Neural cell (in vitro differentiated cells): ENCODE data around the gene GPLD1. TPM values are rescaled to one million over a fixed set of nuclear protein-coding genes. Genes with fewer than 3 reads are reported as not detected.

Experiments
- H2AFZ ChIP-seq: fragments of 200-600, 300-800 bp; sonication (generic), shearing (Covaris generic); 2 replicates; pipeline ENCODE4 v1.6.0; 2014; ENCODE audit warnings: low read depth, mild to moderate bottlenecking, antibody characterized with exemption, low read length, moderate library complexity
- H3F3A ChIP-seq: fragments of 200-600 bp; shearing (Covaris generic); 2 replicates; pipeline ENCODE4 v1.6.1; 2016; ENCODE audit warnings: mild to moderate bottlenecking, moderate library complexity, mixed read lengths, antibody characterized with exemption, low read length; ENCODE audit not compliant: insufficient read depth, poor library complexity, severe bottlenecking
- H3K27ac ChIP-seq: fragments of 200-600, 300-800 bp; sonication (generic), shearing (Covaris generic); 2 replicates; pipeline ENCODE4 v1.5.1; 2014; ENCODE audit warnings: mild to moderate bottlenecking, low read length, moderate library complexity
- H3K27me3 ChIP-seq: fragments of 300-800, 200-600 bp; sonication (generic), shearing (Covaris generic); 2 replicates; pipeline ENCODE4 v1.6.0; 2014; ENCODE audit warnings: mild to moderate bottlenecking, low read depth, low read length, moderate library complexity; ENCODE audit not compliant: insufficient read depth
- H3K36me3 ChIP-seq: fragments of 300-800, 200-600 bp; sonication (generic), shearing (Covaris generic); 2 replicates; pipeline ENCODE4 v1.5.1; 2014; ENCODE audit warnings: mild to moderate bottlenecking, antibody characterized with exemption, low read length, moderate library complexity; ENCODE audit not compliant: insufficient read depth
- H3K4me2 ChIP-seq: fragments of 300-800, 200-600 bp; sonication (generic), shearing (Covaris generic); 2 replicates; pipeline ENCODE4 v1.6.0; 2014; ENCODE audit warnings: mild to moderate bottlenecking, low read length
- H3K4me3 ChIP-seq: fragments of 300-800, 200-600 bp; sonication (generic), shearing (Covaris generic); 2 replicates; pipeline ENCODE4 v1.5.1; 2014; ENCODE audit warnings: mild to moderate bottlenecking, low read length, moderate library complexity
- H3K79me2 ChIP-seq: fragments of 200-600 bp; shearing (Covaris generic); replicated peaks from 2 replicates; pipeline ENCODE4 v1.6.0; 2014; ENCODE audit warnings: mild to moderate bottlenecking, low read length, moderate library complexity; ENCODE audit not compliant: insufficient read depth
- H3K9ac ChIP-seq: fragments of 300-800, 200-600 bp; sonication (generic), shearing (Covaris generic); 2 replicates; pipeline ENCODE4 v1.6.1; 2016; ENCODE audit warnings: mild to moderate bottlenecking, low read length, mixed read lengths
- H3K9me2 ChIP-seq: fragments of 200-600 bp; shearing (Covaris generic); 2 replicates; pipeline ENCODE4 v1.6.1; 2016; ENCODE audit warnings: mild to moderate bottlenecking, low read length, mixed read lengths; ENCODE audit not compliant: insufficient read depth
- H3K9me3 ChIP-seq: fragments of 200-600, 300-800 bp; sonication (generic), shearing (Covaris generic); 2 replicates; pipeline ENCODE4 v1.6.1; 2016; ENCODE audit warnings: mild to moderate bottlenecking, mixed run types, low read length, moderate library complexity, mixed read lengths
- H4K20me1 ChIP-seq: fragments of 200-600 bp; shearing (Covaris generic); 2 replicates; pipeline ENCODE4 v1.6.1; 2016; ENCODE audit warnings: mild to moderate bottlenecking, mixed run types; ENCODE audit not compliant: insufficient read depth
- EP300 ChIP-seq: fragments of 450-650 bp; conservative IDR thresholded peaks from 2 replicates; pipeline ENCODE4 v1.6.1; 2014; ENCODE audit warnings: antibody characterized with exemption, mild to moderate bottlenecking, moderate library complexity; ENCODE audit not compliant: poor library complexity, severe bottlenecking
- EZH2 ChIP-seq: fragments of 200-600, 300-800 bp; shearing (Covaris generic), sonication (generic); IDR thresholded peaks from 2 replicates; pipeline ENCODE4 v1.6.1; 2014; ENCODE audit warnings: antibody characterized with exemption, low read length, borderline replicate concordance, mild to moderate bottlenecking; ENCODE audit not compliant: insufficient read depth, poor library complexity, severe bottlenecking
- MXI1 ChIP-seq: fragments of 450-650 bp; conservative IDR thresholded peaks from 2 replicates; pipeline ENCODE4 v1.6.1; 2014; ENCODE audit warnings: antibody characterized with exemption, mild to moderate bottlenecking; ENCODE audit not compliant: poor library complexity, severe bottlenecking
- POLR2AphosphoS5 ChIP-seq: IDR thresholded peaks from 2 replicates; pipeline ENCODE4 v1.6.1; 2012
- RAD21 ChIP-seq: fragments of 450-650 bp; conservative IDR thresholded peaks from 2 replicates; pipeline ENCODE4 v1.6.1; 2014; ENCODE audit warnings: antibody characterized with exemption, mild to moderate bottlenecking, moderate library complexity
- SMC3 ChIP-seq: fragments of 450-650 bp; conservative IDR thresholded peaks from 2 replicates; pipeline ENCODE4 v1.6.1; 2014; ENCODE audit warnings: antibody characterized with exemption, mild to moderate bottlenecking, moderate library complexity; ENCODE audit not compliant: poor library complexity
- TAF1 ChIP-seq: IDR thresholded peaks from 2 replicates; pipeline ENCODE4 v1.6.1; 2012; ENCODE audit warnings: low read depth
- polyA plus RNA-seq: library from polyadenylated mRNA; depleted of rRNA; stranded (reverse); fragments of >200 nt; gene quantifications from 2 replicates; pipeline ENCODE4 v1.2.3, GENCODE V29; 2014
- TF ChIP-seq, protein P1 (sequence below): IDR thresholded peaks from 2 replicates; pipeline ENCODE4 v1.6.1; 2012; ENCODE audit warnings: borderline replicate concordance
- TF ChIP-seq, protein P2 (sequence below): fragments of 450-650 bp; IDR thresholded peaks from 2 replicates; pipeline ENCODE4 v1.5.1; 2014; ENCODE audit warnings: antibody characterized with exemption, mild to moderate bottlenecking, moderate library complexity; ENCODE audit not compliant: poor library complexity, severe bottlenecking

Gene GPLD1
- polyA plus RNA-seq, 1 donor from 2014 or later, result 11.0 TPM

DNA sequence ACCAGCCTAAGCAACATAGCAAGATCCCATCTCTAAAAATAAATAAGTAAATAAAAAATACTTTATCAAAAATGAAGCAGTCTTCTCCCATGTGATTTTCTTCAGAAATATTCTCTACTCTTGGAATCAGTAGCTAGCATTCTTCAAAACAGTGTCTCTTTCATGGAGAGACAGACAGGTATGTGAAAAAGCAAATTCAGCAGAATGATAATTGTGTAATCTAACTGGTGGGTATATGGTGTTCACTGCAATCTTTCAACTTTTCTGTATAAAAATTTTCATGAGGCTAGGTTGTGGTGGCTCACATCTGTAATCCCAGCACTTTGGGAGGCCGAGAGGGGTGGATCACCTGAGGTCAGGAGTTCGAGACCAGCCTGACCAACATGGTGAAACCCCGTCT is 78.8 kb downstream of the GPLD1 start:
- peaks cover 19% of the 10 kb centered on the region for H3K36me3 ChIP-seq
- H2AFZ ChIP-seq, result no peak overlapping the region
- no peaks in the 10 kb centered on the region for H4K20me1 ChIP-seq
- H3K4me2 ChIP-seq, result no peak overlapping the region
- no peaks in the 10 kb centered on the region for H3K9me2 ChIP-seq
- H3K27me3 ChIP-seq, result no peaks in the 10 kb centered on the region
- TF ChIP-seq EP300, result no peak
- H3K4me3 ChIP-seq, result no peak overlapping the region
- peaks cover 5% of the 10 kb centered on the region for H3K79me2 ChIP-seq
- H3F3A ChIP-seq, result no peaks in the 10 kb centered on the region
- no peak overlapping the region for H3K27ac ChIP-seq
- no peaks in the 10 kb centered on the region for H3K9me3 ChIP-seq
- H3K9ac ChIP-seq, result no peak overlapping the region

DNA sequence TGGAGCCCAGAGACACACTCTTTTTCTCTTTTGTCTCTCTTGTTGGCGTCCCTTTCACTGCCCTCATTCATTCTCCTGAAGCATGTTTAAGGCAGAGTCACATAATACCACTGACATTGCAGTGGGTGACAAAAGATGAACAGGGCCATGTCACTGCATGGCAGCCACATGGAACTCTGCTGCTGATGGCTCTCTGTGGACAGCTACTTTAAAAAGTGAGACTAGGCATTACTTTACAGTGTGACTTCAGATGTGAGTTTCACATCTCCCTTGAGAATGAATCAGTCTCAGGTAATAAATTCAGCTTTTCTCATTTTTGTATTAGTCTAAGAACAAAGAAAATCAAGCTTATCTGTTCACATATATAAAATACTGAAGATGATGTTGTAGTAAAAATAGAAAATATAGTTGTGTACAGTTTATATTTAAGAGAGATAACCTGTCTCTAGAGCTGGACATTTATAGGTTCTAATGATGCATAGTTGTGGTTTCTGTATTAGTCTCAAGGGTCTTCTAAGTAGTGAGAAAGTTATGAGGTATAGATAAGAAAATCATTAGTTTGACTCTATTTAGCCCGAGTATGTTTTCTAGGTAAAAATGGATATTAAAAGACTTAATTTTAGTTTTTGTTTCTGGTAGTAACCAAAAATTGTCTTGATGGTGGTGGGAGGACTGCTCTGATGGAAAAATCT is 80.5 kb downstream of the GPLD1 start:
- H4K20me1 ChIP-seq, result no peaks in the 10 kb centered on the region
- H3K79me2 ChIP-seq, result peaks cover 21% of the 10 kb centered on the region
- H3K9me3 ChIP-seq, result no peaks in the 10 kb centered on the region
- no peaks in the 10 kb centered on the region for H3K9me2 ChIP-seq
- no peak overlapping the region for H3K4me2 ChIP-seq
- peaks cover 24% of the 10 kb centered on the region for H3K36me3 ChIP-seq
- H2AFZ ChIP-seq, result no peak overlapping the region
- H3K27me3 ChIP-seq, result no peaks in the 10 kb centered on the region
- H3F3A ChIP-seq, result no peaks in the 10 kb centered on the region
- no peak overlapping the region for H3K27ac ChIP-seq
- no peak overlapping the region for H3K9ac ChIP-seq
- no peak overlapping the region for H3K4me3 ChIP-seq
- no peak for TF ChIP-seq POLR2AphosphoS5
- no peak for TF ChIP-seq MXI1
- no peak for TF ChIP-seq RAD21
- TF ChIP-seq, protein P1, sequence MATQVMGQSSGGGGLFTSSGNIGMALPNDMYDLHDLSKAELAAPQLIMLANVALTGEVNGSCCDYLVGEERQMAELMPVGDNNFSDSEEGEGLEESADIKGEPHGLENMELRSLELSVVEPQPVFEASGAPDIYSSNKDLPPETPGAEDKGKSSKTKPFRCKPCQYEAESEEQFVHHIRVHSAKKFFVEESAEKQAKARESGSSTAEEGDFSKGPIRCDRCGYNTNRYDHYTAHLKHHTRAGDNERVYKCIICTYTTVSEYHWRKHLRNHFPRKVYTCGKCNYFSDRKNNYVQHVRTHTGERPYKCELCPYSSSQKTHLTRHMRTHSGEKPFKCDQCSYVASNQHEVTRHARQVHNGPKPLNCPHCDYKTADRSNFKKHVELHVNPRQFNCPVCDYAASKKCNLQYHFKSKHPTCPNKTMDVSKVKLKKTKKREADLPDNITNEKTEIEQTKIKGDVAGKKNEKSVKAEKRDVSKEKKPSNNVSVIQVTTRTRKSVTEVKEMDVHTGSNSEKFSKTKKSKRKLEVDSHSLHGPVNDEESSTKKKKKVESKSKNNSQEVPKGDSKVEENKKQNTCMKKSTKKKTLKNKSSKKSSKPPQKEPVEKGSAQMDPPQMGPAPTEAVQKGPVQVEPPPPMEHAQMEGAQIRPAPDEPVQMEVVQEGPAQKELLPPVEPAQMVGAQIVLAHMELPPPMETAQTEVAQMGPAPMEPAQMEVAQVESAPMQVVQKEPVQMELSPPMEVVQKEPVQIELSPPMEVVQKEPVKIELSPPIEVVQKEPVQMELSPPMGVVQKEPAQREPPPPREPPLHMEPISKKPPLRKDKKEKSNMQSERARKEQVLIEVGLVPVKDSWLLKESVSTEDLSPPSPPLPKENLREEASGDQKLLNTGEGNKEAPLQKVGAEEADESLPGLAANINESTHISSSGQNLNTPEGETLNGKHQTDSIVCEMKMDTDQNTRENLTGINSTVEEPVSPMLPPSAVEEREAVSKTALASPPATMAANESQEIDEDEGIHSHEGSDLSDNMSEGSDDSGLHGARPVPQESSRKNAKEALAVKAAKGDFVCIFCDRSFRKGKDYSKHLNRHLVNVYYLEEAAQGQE, result no peak
- TF ChIP-seq EZH2, result no peak
- TF ChIP-seq, protein P2, sequence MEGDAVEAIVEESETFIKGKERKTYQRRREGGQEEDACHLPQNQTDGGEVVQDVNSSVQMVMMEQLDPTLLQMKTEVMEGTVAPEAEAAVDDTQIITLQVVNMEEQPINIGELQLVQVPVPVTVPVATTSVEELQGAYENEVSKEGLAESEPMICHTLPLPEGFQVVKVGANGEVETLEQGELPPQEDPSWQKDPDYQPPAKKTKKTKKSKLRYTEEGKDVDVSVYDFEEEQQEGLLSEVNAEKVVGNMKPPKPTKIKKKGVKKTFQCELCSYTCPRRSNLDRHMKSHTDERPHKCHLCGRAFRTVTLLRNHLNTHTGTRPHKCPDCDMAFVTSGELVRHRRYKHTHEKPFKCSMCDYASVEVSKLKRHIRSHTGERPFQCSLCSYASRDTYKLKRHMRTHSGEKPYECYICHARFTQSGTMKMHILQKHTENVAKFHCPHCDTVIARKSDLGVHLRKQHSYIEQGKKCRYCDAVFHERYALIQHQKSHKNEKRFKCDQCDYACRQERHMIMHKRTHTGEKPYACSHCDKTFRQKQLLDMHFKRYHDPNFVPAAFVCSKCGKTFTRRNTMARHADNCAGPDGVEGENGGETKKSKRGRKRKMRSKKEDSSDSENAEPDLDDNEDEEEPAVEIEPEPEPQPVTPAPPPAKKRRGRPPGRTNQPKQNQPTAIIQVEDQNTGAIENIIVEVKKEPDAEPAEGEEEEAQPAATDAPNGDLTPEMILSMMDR, result no peak
- no peak for TF ChIP-seq SMC3
- no peak for TF ChIP-seq EP300
- no peak for TF ChIP-seq TAF1
